NB4 (cell line): ENCODE results near the gene PNLIPRP2.

Experiments used
- DNase-seq: peaks from one replicate; pipeline ENCODE4 v3.0.0; 2010; ENCODE audit warnings: low read depth
- H3K4me3 ChIP-seq: one replicate; pipeline ENCODE4 v1.5.1; 2011; ENCODE audit warnings: mild to moderate bottlenecking, low read depth, low read length, moderate library complexity
- CTCF ChIP-seq: IDR thresholded peaks from one replicate; pipeline ENCODE4 v1.5.1; 2012; ENCODE audit warnings: low read depth, low read length
- MAX ChIP-seq: IDR thresholded peaks from 2 replicates; pipeline ENCODE4 v1.6.1; 2011; ENCODE audit warnings: low read depth, low read length
- MYC ChIP-seq: IDR thresholded peaks from 2 replicates; pipeline ENCODE4 v1.6.1; 2011; ENCODE audit warnings: low read depth, low read length
- POLR2A ChIP-seq: IDR thresholded peaks from 2 replicates; pipeline ENCODE4 v1.6.1; 2011; ENCODE audit warnings: mild to moderate bottlenecking; ENCODE audit not compliant: insufficient read length; ENCODE audit errors: extremely low read depth

Gene PNLIPRP2

GRCh38 chr10:116660860-116661259 lies 40.1 kb downstream of the PNLIPRP2 start:
- no peak overlapping the region for H3K4me3 ChIP-seq
- no peak for DNase-seq

GRCh38 chr10:116663342-116663741 lies 42.6 kb downstream of the PNLIPRP2 start:
- DNase-seq, result no peak
- no peak overlapping the region for H3K4me3 ChIP-seq
- TF ChIP-seq POLR2A (no peak), MAX (no peak), CTCF (no peak), MYC (no peak)

More at GRCh38 chr10:116660860-116661259, 40.1 kb downstream of the PNLIPRP2 start:
- TF ChIP-seq MYC (no peak), POLR2A (no peak)

GRCh38 chr10:116664631-116665030 lies 43.9 kb downstream of the PNLIPRP2 start:
- H3K4me3 ChIP-seq, result no peak overlapping the region
- no peak for TF ChIP-seq POLR2A
- TF ChIP-seq MYC, result no peak
- TF ChIP-seq MAX, result no peak
- TF ChIP-seq CTCF, result no peak
- no peak for DNase-seq

- no peak for DNase-seq
- H3K4me3 ChIP-seq, result no peak overlapping the region
- TF ChIP-seq MAX, result no peak
- no peak for TF ChIP-seq CTCF
- TF ChIP-seq POLR2A, result no peak
- no peak for TF ChIP-seq MYC
These were observed 44.9 kb downstream of the PNLIPRP2 start for GRCh38 chr10:116665541-116666125.

- TF ChIP-seq MYC, result no peak
- TF ChIP-seq MAX, result no peak
- no peak for TF ChIP-seq POLR2A
- no peak for TF ChIP-seq CTCF
- no peak for DNase-seq
- no peak overlapping the region for H3K4me3 ChIP-seq
These were observed 46.7 kb downstream of the PNLIPRP2 start for GRCh38 chr10:116667484-116667883.

GRCh38 chr10:116668018-116668417 lies 47.3 kb downstream of the PNLIPRP2 start:
- H3K4me3 ChIP-seq, result no peak overlapping the region
- TF ChIP-seq MYC (no peak), CTCF (no peak), POLR2A (no peak), MAX (no peak)

More at GRCh38 chr10:116668018-116668417, 47.3 kb downstream of the PNLIPRP2 start:
- no peak for DNase-seq
